Upper lobe of right lung (tissue), 1 donor: ENCODE results near the gene PDK2. TPM values are rescaled to one million over a fixed set of nuclear protein-coding genes. Genes with fewer than 3 reads are reported as not detected.

Experiments used
- ATAC-seq: fragments of 200-7000 bp; cut with Tn5 transposase; one replicate; pipeline ENCODE4 v1.9.1; 2020; ENCODE audit warnings: mild to moderate bottlenecking, moderate library complexity
- DNase-seq: peaks from one replicate; pipeline ENCODE4 v3.0.0-alpha.2; 2020
- H3K27ac ChIP-seq: fragments of 200-600 bp; one replicate; pipeline ENCODE4 v1.8.0; 2022
- H3K27me3 ChIP-seq: fragments of 200-600 bp; one replicate; pipeline ENCODE4 v1.8.0; 2022; ENCODE audit warnings: mild to moderate bottlenecking
- H3K36me3 ChIP-seq: fragments of 200-600 bp; one replicate; pipeline ENCODE4 v1.8.0; 2022
- H3K4me1 ChIP-seq: fragments of 200-600 bp; one replicate; pipeline ENCODE4 v1.8.0; 2022
- H3K4me3 ChIP-seq: fragments of 200-600 bp; one replicate; pipeline ENCODE4 v1.8.0; 2022; ENCODE audit warnings: mild to moderate bottlenecking
- H3K9me3 ChIP-seq: fragments of 200-600 bp; one replicate; pipeline ENCODE4 v1.8.0; 2022
- CTCF ChIP-seq: fragments of 200-600 bp; IDR thresholded peaks from one replicate; pipeline ENCODE4 v1.8.0; 2022; ENCODE audit warnings: antibody characterized with exemption
- intact Hi-C: fragments of 100-400 bp; cut with DNase I; formaldehyde crosslinking; loops from one replicate; pipeline ENCODE4 v1.11.0; 2022
- total RNA-seq: library from RNA; stranded (reverse); fragmentation: NEBNext Ultra II Directional; extraction: Animal tissue kit (Norgen Biotek cat#: 25700); gene quantifications from one replicate; pipeline ENCODE4 v1.2.1, GENCODE V29; 2021
- donor health status: DM: no; HTN: yes; CAD: no; lungs with severe emphysema.

PDK2 gene
- total RNA-seq, 1 donor from 2014 or later, result 30.2 TPM

- H3K27ac ChIP-seq, result no peak overlapping the region
- DNase-seq, result no peak
- intact Hi-C loops, result no loop called here
- no peaks in the 10 kb centered on the region for H3K9me3 ChIP-seq
- peaks cover 92% of the 10 kb centered on the region for H3K36me3 ChIP-seq
- no peak for TF ChIP-seq CTCF
- H3K4me1 ChIP-seq, result no peaks in the 10 kb centered on the region
- H3K27me3 ChIP-seq, result no peaks in the 10 kb centered on the region
- no peak for ATAC-seq
- H3K4me3 ChIP-seq, result no peak overlapping the region
These were observed 19.6 kb upstream of the PDK2 start for GRCh38 chr17:50075446-50076032.

- ATAC-seq (no peak), DNase-seq (no peak)
- Histone ChIP-seq H3K36me3 (peaks cover 92% of the 10 kb centered on the region), H3K27me3 (no peaks in the 10 kb centered on the region), H3K4me1 (no peaks in the 10 kb centered on the region), H3K9me3 (no peaks in the 10 kb centered on the region), H3K4me3 (no peak overlapping the region), H3K27ac (no peak overlapping the region)
- intact Hi-C loops, result no loop called here
- no peak for TF ChIP-seq CTCF
These were observed 18.9 kb upstream of the PDK2 start for GRCh38 chr17:50076221-50076590.

- intact Hi-C loops, result no loop called here
These were observed 18.4 kb upstream of the PDK2 start for GRCh38 chr17:50076591-50077235.

GRCh38 chr17:50078430-50078829 is 16.7 kb upstream of the PDK2 start:
- no peak for TF ChIP-seq CTCF
- intact Hi-C loops, result no loop called here
- no peaks in the 10 kb centered on the region for H3K4me1 ChIP-seq
- DNase-seq (no peak), ATAC-seq (no peak)
- H3K27me3 ChIP-seq, result no peaks in the 10 kb centered on the region
- peaks cover 96% of the 10 kb centered on the region for H3K36me3 ChIP-seq
- H3K4me3 ChIP-seq, result no peak overlapping the region
- H3K27ac ChIP-seq, result no peak overlapping the region
- no peaks in the 10 kb centered on the region for H3K9me3 ChIP-seq

More at GRCh38 chr17:50076591-50077235, 18.4 kb upstream of the PDK2 start:
- H3K4me3 ChIP-seq, result no peak overlapping the region
- H3K27me3 ChIP-seq, result no peaks in the 10 kb centered on the region
- no peaks in the 10 kb centered on the region for H3K4me1 ChIP-seq
- no peaks in the 10 kb centered on the region for H3K9me3 ChIP-seq
- ATAC-seq, result no peak
- DNase-seq, result no peak
- H3K36me3 ChIP-seq, result peaks cover 92% of the 10 kb centered on the region
- no peak for TF ChIP-seq CTCF
- no peak overlapping the region for H3K27ac ChIP-seq

GRCh38 chr17:50079334-50080095 is 15.6 kb upstream of the PDK2 start:
- H3K36me3 ChIP-seq, result peaks cover 90% of the 10 kb centered on the region
- no peaks in the 10 kb centered on the region for H3K27me3 ChIP-seq
- peak; percentile 49 for TF ChIP-seq CTCF
- intact Hi-C loops, result no loop called here
- peak; percentile 77 for ATAC-seq
- no peaks in the 10 kb centered on the region for H3K4me1 ChIP-seq
- no peak for DNase-seq
- H3K4me3 ChIP-seq, result no peak overlapping the region
- no peaks in the 10 kb centered on the region for H3K9me3 ChIP-seq
- H3K27ac ChIP-seq, result no peak overlapping the region
